Measurements from ENCODE around the gene IMPDH2.

Gene IMPDH2

DNA sequence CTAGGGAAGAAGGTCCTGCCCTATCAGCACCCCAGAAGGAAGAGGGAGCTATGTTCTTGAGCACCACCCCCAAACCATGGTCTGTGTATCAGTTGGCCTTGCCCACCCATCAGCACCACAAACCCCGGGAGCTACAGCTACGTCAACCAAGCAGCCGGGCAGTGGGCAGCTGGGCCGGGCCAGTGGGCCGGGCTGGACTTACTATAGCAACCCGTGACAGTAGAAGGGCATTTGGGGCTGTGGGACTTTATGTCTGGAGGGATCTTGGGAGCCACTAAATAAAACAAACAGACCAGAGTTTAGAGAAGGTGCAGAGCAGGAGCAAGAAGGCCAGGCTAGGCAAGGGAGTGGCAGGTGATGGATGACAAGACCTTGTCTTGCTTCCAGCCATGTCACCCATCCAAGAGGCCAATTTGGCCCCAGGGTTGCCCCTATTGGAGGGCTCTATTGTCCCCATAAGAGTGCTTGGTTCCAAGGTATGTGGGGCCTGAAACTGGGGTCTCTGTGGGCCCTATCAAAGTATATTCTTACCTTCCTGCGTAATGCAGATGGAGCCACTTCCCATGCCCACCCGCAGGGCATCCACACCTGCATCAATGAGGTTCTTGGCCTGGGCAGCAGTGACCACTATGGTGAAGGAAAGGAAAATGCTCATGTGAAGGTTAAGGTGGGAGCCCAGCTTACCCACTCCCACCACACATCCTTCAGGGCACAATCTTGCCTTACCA is 3.2 kb downstream of the IMPDH2 start:
- Histone ChIP-seq H3K9ac (ENCODE audit: low read depth, low read length, poor library complexity, severe bottlenecking) (no peak overlapping the region), H3K27me3 (ENCODE audit: insufficient read depth, low read length, poor library complexity, severe bottlenecking) (no peaks in the 10 kb centered on the region), H3K4me1 (ENCODE audit: insufficient read depth, low read length, poor library complexity, severe bottlenecking) (peaks cover 47% of the 10 kb centered on the region), H3K9me3 (ENCODE audit: insufficient read depth, low read depth, low read length) (no peaks in the 10 kb centered on the region), H3F3A (ENCODE audit: low read depth) (peaks cover 3% of the 10 kb centered on the region; the same call in 1 of the 2 replicates), H3K36me3 (ENCODE audit: insufficient read depth, low read length) (peaks cover 52% of the 10 kb centered on the region), H3K4me2 (ENCODE audit: low read depth, low read length, poor library complexity, severe bottlenecking) (peak overlapping the region; percentile 18), H3K79me2 (ENCODE audit: insufficient read depth, low read length) (peaks cover 73% of the 10 kb centered on the region), H4K20me1 (ENCODE audit: insufficient read depth, low read length, poor library complexity, severe bottlenecking) (peaks cover 45% of the 10 kb centered on the region), H3K9me2 (replicated peaks; ENCODE audit: low read depth, low read length) (no peaks in the 10 kb centered on the region), H2AFZ (ENCODE audit: low read length) (no peak overlapping the region), H3K4me3 (ENCODE audit: low read length, poor library complexity, severe bottlenecking) (no peak overlapping the region)
- TF ChIP-seq, protein P1, sequence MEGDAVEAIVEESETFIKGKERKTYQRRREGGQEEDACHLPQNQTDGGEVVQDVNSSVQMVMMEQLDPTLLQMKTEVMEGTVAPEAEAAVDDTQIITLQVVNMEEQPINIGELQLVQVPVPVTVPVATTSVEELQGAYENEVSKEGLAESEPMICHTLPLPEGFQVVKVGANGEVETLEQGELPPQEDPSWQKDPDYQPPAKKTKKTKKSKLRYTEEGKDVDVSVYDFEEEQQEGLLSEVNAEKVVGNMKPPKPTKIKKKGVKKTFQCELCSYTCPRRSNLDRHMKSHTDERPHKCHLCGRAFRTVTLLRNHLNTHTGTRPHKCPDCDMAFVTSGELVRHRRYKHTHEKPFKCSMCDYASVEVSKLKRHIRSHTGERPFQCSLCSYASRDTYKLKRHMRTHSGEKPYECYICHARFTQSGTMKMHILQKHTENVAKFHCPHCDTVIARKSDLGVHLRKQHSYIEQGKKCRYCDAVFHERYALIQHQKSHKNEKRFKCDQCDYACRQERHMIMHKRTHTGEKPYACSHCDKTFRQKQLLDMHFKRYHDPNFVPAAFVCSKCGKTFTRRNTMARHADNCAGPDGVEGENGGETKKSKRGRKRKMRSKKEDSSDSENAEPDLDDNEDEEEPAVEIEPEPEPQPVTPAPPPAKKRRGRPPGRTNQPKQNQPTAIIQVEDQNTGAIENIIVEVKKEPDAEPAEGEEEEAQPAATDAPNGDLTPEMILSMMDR (conservative IDR thresholded peaks at IDR 0.05; ENCODE audit: low read length) = no peak
- TF ChIP-seq EZH2phosphoT487 (IDR thresholded peaks at IDR 0.05; ENCODE audit: borderline replicate concordance) = no peak

DNA sequence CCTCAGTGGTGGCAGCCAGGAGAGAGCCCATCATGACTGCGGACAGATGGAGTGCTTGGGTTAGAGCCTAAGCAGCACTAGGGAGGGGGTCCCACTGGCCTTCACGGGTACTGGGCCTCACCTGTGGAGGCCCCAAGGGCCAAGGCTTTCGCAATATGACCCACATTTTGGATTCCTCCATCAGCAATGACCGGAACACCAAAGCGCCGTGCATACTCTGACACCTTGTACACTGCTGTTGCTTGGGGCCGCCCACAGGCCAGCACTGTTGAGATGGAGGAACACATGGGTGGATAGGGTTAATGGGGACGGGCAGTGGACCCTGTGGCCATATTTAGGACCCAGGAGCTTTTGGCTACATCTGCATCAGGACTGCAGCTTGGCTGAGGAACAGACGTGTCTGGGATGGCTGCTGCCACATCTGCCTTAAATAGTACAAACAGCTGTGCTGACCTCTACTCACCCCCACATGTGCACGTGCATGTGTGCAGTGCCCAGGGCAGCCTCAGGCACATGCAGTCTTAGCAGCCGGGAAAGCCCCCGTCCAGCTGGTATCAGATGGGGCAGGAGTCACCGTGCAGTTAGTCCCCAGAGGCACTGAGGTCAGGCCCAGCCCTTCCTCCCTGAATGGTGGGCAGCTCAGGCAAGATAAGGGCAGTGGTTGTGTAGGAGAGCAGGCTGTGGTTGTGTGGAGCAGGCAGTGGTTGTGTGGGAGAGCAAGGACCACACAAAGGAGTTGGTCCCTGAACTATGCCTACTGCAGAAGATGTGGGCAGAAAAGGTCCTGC is 4.0 kb downstream of the IMPDH2 start:
- H3K36me3 ChIP-seq (ENCODE audit: insufficient read depth, low read length) = peaks cover 45% of the 10 kb centered on the region
- H3K4me1 ChIP-seq (ENCODE audit: insufficient read depth, low read length, poor library complexity, severe bottlenecking) = peaks cover 47% of the 10 kb centered on the region
- H2AFZ ChIP-seq (ENCODE audit: low read length) = no peak overlapping the region
- peaks cover 53% of the 10 kb centered on the region for H4K20me1 ChIP-seq (ENCODE audit: insufficient read depth, low read length, poor library complexity, severe bottlenecking)
- peaks cover 3% of the 10 kb centered on the region; the same call in 1 of the 2 replicates for H3F3A ChIP-seq (ENCODE audit: low read depth)
- peaks cover 81% of the 10 kb centered on the region for H3K79me2 ChIP-seq (ENCODE audit: insufficient read depth, low read length)
- H3K4me2 ChIP-seq (ENCODE audit: low read depth, low read length, poor library complexity, severe bottlenecking) = peak overlapping the region; percentile 92
- H3K9ac ChIP-seq (ENCODE audit: low read depth, low read length, poor library complexity, severe bottlenecking) = no peak overlapping the region
- no peaks in the 10 kb centered on the region for H3K9me2 ChIP-seq (replicated peaks; ENCODE audit: low read depth, low read length)
- H3K9me3 ChIP-seq (ENCODE audit: insufficient read depth, low read depth, low read length) = no peaks in the 10 kb centered on the region
- TF ChIP-seq, protein P1 (conservative IDR thresholded peaks at IDR 0.05; ENCODE audit: low read length) = no peak
- TF ChIP-seq EZH2phosphoT487 (IDR thresholded peaks at IDR 0.05; ENCODE audit: borderline replicate concordance) = no peak
- no peaks in the 10 kb centered on the region for H3K27me3 ChIP-seq (ENCODE audit: insufficient read depth, low read length, poor library complexity, severe bottlenecking)
- H3K4me3 ChIP-seq (ENCODE audit: low read length, poor library complexity, severe bottlenecking) = no peak overlapping the region

DNA sequence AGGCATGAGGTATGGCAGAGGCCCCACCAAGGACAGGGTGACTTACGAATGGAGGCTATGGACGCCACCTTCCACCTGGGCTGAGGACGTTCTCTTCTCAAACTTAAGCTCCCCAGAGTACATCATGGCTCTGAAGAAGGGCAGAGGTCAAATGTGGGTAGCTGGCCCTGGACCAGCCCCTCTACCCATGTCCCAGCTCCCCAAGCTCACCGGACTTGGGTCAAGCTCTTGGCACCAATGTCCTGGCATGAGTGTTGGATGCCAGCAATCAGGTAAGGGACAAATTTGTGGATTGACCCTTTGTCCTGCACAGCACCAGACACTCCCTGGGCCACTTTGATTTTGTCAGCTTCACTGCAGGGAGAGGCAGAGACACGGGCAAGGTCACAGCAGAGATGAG is 4.7 kb downstream of the IMPDH2 start:
- H3K27me3 ChIP-seq (ENCODE audit: insufficient read depth, low read length, poor library complexity, severe bottlenecking) = no peaks in the 10 kb centered on the region
- no peak overlapping the region for H3K9ac ChIP-seq (ENCODE audit: low read depth, low read length, poor library complexity, severe bottlenecking)
- peak overlapping the region; percentile 92 for H3K4me2 ChIP-seq (ENCODE audit: low read depth, low read length, poor library complexity, severe bottlenecking)
- H4K20me1 ChIP-seq (ENCODE audit: insufficient read depth, low read length, poor library complexity, severe bottlenecking) = peaks cover 59% of the 10 kb centered on the region
- H3K9me2 ChIP-seq (replicated peaks; ENCODE audit: low read depth, low read length) = no peaks in the 10 kb centered on the region
- TF ChIP-seq, protein P1 (conservative IDR thresholded peaks at IDR 0.05; ENCODE audit: low read length) = no peak
- no peak for TF ChIP-seq EZH2phosphoT487 (IDR thresholded peaks at IDR 0.05; ENCODE audit: borderline replicate concordance)
- peaks cover 3% of the 10 kb centered on the region; the same call in 1 of the 2 replicates for H3F3A ChIP-seq (ENCODE audit: low read depth)
- H2AFZ ChIP-seq (ENCODE audit: low read length) = no peak overlapping the region
- no peak overlapping the region for H3K4me3 ChIP-seq (ENCODE audit: low read length, poor library complexity, severe bottlenecking)
- no peaks in the 10 kb centered on the region for H3K9me3 ChIP-seq (ENCODE audit: insufficient read depth, low read depth, low read length)
- H3K79me2 ChIP-seq (ENCODE audit: insufficient read depth, low read length) = peaks cover 88% of the 10 kb centered on the region
- peaks cover 37% of the 10 kb centered on the region; the same call in 1 of the 2 replicates for H3K36me3 ChIP-seq (ENCODE audit: insufficient read depth, low read length)
- peaks cover 52% of the 10 kb centered on the region for H3K4me1 ChIP-seq (ENCODE audit: insufficient read depth, low read length, poor library complexity, severe bottlenecking)
